Gastroesophageal sphincter (tissue), 4 donors: ENCODE results near the gene ASPRV1. TPM values are rescaled to one million over a fixed set of nuclear protein-coding genes. Genes with fewer than 3 reads are reported as not detected.

Experiments used
- ATAC-seq: fragments of 150-250 bp; one replicate; pipeline ENCODE4 v1.9.1; 2016; ENCODE audit warnings: mild to moderate bottlenecking, moderate library complexity
- H3K27ac ChIP-seq, 4 donors: fragments of 200-600 bp; sonication (generic) in 3 of 4; 1 replicate in 3 of 4; 2 replicates in 1 of 4; pipeline ENCODE4 v1.5.1; 2016 to 2019
- H3K27me3 ChIP-seq: fragments of 200-600 bp; sonication (generic); one replicate; pipeline ENCODE4 v1.5.1; 2019
- H3K36me3 ChIP-seq, 2 donors: fragments of 200-600 bp; sonication (generic); one replicate each; pipeline ENCODE4 v1.5.1; 2019; ENCODE audit warnings: control low read depth in 1 of 2
- H3K4me1 ChIP-seq, 3 donors: fragments of 200-600 bp; sonication (generic); 1 replicate in 2 of 3; 2 replicates in 1 of 3; pipeline ENCODE4 v1.5.1; 2016 to 2019; ENCODE audit warnings: control low read depth in 2 of 3
- H3K4me3 ChIP-seq, 2 donors: fragments of 200-600 bp; sonication (generic); one replicate each; pipeline ENCODE4 v1.5.1; 2019; ENCODE audit warnings: mild to moderate bottlenecking in 1 of 2, moderate library complexity in 1 of 2
- H3K9me3 ChIP-seq, 3 donors: fragments of 200-600 bp; sonication (generic); one replicate each; pipeline ENCODE4 v1.5.1; 2017 to 2019; ENCODE audit warnings: control low read depth in 2 of 3
- EP300 ChIP-seq: sonication (generic); formaldehyde crosslinking; IDR thresholded peaks from one replicate; pipeline ENCODE4 v1.6.1; 2017; ENCODE audit warnings: antibody characterized with exemption, mild to moderate bottlenecking
- POLR2A ChIP-seq, 2 donors: fragments of 450-650 bp; IDR thresholded peaks; one replicate each; pipeline ENCODE4 v1.6.1; 2017; ENCODE audit warnings: antibody characterized with exemption in 2 of 2, mild to moderate bottlenecking in 2 of 2, moderate library complexity in 1 of 2
- POLR2AphosphoS5 ChIP-seq: sonication (generic); formaldehyde crosslinking; IDR thresholded peaks from one replicate; pipeline ENCODE4 v1.6.1; 2017; ENCODE audit warnings: antibody characterized with exemption
- WGBS, 2 donors: methylation state at CpG; one replicate each; pipeline ENCODE4 v1.1.5; 2018; ENCODE audit warnings: low coverage in 1 of 2; 5-methylcytosine and 5-hydroxymethylcytosine counted together
- total RNA-seq, 4 donors: library from RNA; depleted of rRNA; stranded (reverse); fragments of >200 nt; gene quantifications; one replicate each; pipeline ENCODE4 v1.1.0, GENCODE V29; 2016
- TF ChIP-seq, protein P1 (sequence below), 4 experiments: fragments of 200-600 bp in 2 of 4; fragments of 450-650 bp in 2 of 4; sonication (generic) in 1 of 4; IDR thresholded peaks; one replicate each; pipeline ENCODE4 v1.5.1; 2017 to 2019; ENCODE audit warnings: antibody characterized with exemption in 4 of 4, mild to moderate bottlenecking in 2 of 4, moderate library complexity in 2 of 4

Gene ASPRV1
- total RNA-seq, 4 donors from 2014 or later, result 1.0 to 1.4 (median 1.3) TPM

DNA sequence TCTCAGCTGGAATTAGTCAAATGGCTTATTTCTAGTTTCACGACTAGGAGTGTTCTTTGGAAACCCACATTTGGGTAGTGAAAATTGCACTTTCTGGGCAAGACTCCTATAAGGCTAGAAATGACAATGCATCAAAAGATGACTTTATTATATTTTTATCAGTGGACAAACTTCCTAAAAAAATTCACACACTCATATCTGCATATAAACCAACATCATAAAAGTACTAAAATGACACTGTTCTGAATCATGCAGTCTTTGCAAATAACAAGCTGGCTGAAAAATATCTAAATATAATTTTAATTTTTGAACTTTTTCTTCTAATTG is 28.9 kb downstream of the ASPRV1 start:
- ATAC-seq, result no peak
- H3K4me1 ChIP-seq, result peaks cover 5 to 59% (median 7%) of the 10 kb centered on the region in 3 donors
- no peak for TF ChIP-seq POLR2AphosphoS5
- TF ChIP-seq, protein P1, sequence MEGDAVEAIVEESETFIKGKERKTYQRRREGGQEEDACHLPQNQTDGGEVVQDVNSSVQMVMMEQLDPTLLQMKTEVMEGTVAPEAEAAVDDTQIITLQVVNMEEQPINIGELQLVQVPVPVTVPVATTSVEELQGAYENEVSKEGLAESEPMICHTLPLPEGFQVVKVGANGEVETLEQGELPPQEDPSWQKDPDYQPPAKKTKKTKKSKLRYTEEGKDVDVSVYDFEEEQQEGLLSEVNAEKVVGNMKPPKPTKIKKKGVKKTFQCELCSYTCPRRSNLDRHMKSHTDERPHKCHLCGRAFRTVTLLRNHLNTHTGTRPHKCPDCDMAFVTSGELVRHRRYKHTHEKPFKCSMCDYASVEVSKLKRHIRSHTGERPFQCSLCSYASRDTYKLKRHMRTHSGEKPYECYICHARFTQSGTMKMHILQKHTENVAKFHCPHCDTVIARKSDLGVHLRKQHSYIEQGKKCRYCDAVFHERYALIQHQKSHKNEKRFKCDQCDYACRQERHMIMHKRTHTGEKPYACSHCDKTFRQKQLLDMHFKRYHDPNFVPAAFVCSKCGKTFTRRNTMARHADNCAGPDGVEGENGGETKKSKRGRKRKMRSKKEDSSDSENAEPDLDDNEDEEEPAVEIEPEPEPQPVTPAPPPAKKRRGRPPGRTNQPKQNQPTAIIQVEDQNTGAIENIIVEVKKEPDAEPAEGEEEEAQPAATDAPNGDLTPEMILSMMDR (IDR thresholded peaks at IDR 0.05), result no peak
- TF ChIP-seq EP300, result no peak
- TF ChIP-seq POLR2A (IDR thresholded peaks at IDR 0.05), result no peak
- H3K4me3 ChIP-seq, result no peak overlapping the region
- no peak overlapping the region for H3K27ac ChIP-seq
- 60 to 67% methylated on average over 1 of the region's 1 CpG for WGBS, 2 donors
- no peaks in the 10 kb centered on the region for H3K27me3 ChIP-seq
- H3K36me3 ChIP-seq, result peaks cover 0 to 45% of the 10 kb centered on the region in 2 donors
- H3K9me3 ChIP-seq, result no peaks in the 10 kb centered on the region

DNA sequence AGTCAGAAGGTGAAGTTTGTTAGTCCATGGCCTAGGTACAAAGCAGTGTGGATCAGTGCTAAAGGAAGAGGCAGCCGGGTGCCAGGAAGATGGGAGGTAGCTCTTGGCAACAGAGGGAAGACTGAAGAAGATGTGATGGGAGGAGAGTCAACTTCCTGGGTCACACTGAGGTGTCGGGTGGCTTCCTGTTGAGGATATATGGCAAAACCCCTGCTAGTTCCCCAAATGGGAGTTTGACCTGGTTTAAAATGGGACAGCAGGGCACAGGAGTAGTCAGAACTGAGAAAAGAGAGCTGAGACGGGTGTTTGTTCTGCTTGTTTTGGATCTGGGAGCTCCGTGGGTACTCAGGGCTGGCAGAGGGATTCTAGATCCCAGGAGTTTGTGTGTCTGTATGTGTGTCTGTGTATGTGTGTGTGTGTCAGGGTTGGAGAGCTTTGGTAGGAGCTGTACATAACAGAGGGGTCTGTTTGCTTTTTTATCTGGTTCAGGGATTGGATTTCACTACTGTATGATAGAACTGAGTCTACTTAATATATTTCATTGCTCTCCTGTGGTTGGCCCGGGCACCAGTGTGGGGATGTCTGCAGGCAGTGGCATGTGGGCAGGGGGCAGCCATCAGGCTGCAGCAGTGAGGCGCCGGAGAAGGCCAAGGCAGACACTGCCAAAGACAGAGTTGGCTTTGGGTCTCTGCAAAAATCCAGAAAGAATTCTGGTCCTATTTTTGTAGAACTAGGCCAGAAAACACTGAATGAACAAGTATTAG is 29.4 kb downstream of the ASPRV1 start:
- H3K27me3 ChIP-seq, result no peaks in the 10 kb centered on the region
- WGBS, 2 donors, result 81 to 85% methylated on average over 4 of the region's 7 CpGs
- peaks cover 5 to 60% (median 7%) of the 10 kb centered on the region in 3 donors for H3K4me1 ChIP-seq
- no peak for ATAC-seq
- H3K27ac ChIP-seq, result no peak overlapping the region
- H3K4me3 ChIP-seq, result no peak overlapping the region
- H3K9me3 ChIP-seq, result no peaks in the 10 kb centered on the region
- peaks cover 0 to 40% of the 10 kb centered on the region in 2 donors for H3K36me3 ChIP-seq
- TF ChIP-seq, protein P1 (IDR thresholded peaks at IDR 0.05), result no peak

DNA sequence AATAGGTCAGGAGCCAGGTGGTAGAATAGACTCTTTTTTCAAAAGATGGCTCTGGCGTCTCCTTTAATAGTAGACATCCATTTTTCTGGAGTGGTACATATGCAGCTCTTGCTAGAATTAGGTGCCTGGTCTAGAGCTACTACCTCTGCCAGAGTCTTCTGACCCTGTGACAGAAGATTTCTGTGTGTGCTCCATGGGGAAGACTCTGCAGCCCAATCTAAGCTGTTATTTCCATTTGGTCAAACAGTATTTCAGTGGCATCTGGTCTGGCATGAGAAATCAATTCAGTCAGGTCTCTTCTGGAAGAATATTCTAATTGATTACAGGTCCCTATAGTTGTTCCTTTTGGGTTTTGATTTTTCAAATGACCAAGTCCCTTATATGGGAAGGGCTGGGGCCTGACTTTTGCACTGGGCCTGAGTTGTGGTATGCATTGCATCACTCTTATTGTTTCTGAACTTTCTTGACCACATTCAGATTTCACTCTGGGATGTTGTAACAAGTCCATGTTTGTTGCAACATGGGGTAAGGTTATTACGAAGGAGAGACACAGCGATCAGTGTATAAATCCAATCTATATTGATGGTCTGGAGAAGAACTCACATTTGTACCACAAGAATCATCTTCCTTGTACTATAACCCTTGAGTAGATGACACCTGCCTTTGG is 34.4 kb downstream of the ASPRV1 start:
- H3K4me1 ChIP-seq, result peaks cover 0 to 29% (median 2%) of the 10 kb centered on the region in 3 donors
- ATAC-seq, result peak; percentile 50
- peaks cover 0 to 52% of the 10 kb centered on the region in 2 donors for H3K36me3 ChIP-seq
- 66 to 87% methylated on average over 3 of the region's 3 CpGs for WGBS, 2 donors
- H3K27me3 ChIP-seq, result no peaks in the 10 kb centered on the region
- no peak overlapping the region for H3K4me3 ChIP-seq
- H3K9me3 ChIP-seq, result no peaks in the 10 kb centered on the region
- TF ChIP-seq, protein P1 (IDR thresholded peaks at IDR 0.05), result no peak
- TF ChIP-seq POLR2AphosphoS5 (no peak), POLR2A (IDR thresholded peaks at IDR 0.05) (no peak), EP300 (no peak)
- H3K27ac ChIP-seq, result no peak overlapping the region

DNA sequence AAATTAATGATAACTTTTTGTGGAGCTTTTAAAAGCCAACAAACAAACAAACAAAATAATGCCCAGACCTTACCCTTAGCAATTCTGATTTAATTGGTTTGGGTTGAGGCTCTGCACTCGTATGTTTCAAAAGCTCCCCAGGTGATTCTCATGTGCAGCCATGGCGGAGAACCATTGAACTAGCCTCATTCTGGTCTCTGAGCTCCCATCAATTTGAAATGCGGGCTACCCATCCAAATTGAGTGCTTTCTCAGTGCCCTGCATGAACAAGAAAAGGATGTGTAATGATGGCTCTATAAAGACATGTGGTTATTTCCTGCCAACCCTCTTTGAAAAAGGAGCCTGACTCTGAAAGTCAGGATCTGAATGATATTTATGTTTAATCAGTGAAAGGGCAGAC is 38.3 kb downstream of the ASPRV1 start:
- no peaks in the 10 kb centered on the region for H3K9me3 ChIP-seq
- H3K36me3 ChIP-seq, result peaks cover 0 to 60% of the 10 kb centered on the region in 2 donors
- peaks cover 0 to 25% (median 0%) of the 10 kb centered on the region in 3 donors for H3K4me1 ChIP-seq

More for the DNA sequence above, 38.3 kb downstream of the ASPRV1 start:
- TF ChIP-seq, protein P1 (IDR thresholded peaks at IDR 0.05), result no peak
- TF ChIP-seq POLR2AphosphoS5, result no peak
- TF ChIP-seq EP300, result no peak
- no peak for TF ChIP-seq POLR2A (IDR thresholded peaks at IDR 0.05)
- Histone ChIP-seq H3K4me3 (no peak overlapping the region), H3K27ac (no peak overlapping the region), H3K27me3 (no peaks in the 10 kb centered on the region)
- no peak for ATAC-seq
- 89 to 90% methylated on average over 2 to 3 of the region's 3 CpGs for WGBS, 2 donors
